Measurements from ENCODE around the gene PHYKPL. TPM values are rescaled to one million over a fixed set of nuclear protein-coding genes. Genes with fewer than 3 reads are reported as not detected.
A peak's percentile ranks its signal among the peaks of the same experiment; 100 is the strongest.

Gene PHYKPL
- total and polyA plus RNA-seq, 2 of the 8 experiments (the other 6 are each of a cell fraction or from before 2014, with no cell fraction given) = 25.1 to 32.1 TPM

DNA sequence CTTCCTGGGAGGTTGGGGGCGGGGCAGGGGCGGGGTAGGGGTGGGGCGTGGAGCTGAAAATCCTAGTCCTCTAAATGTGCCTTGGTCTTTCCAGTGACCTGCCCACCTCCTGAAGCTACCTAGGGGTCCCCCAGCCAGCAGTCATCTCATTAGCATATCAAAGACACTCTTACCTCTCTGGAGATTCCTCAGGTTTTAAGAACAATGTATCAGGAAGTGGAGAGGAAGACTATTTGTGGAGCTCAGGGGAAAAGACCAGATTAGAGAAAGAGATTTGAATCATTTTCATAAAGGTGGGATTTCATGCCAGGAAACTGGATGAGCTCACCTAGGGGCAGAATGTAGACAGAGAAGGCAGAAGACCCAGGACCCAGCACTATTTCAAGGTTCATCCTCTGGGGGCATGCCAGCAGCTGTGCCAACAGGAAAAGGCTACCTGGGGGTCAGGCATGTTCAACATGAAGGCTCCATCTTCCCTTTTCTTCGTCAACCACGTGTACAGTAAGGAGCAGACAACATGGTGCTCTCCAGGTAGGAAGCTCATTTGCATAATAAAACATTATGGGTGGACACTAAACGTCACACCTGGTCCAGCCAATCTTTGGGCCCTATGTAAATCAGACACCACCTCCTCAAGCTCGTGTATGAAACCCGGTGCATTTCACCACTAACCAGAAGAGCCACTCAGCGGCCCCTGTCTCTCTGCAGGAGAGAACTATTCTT, 52.3 kb downstream of the PHYKPL start (continued):
- TF ChIP-seq, protein P1, sequence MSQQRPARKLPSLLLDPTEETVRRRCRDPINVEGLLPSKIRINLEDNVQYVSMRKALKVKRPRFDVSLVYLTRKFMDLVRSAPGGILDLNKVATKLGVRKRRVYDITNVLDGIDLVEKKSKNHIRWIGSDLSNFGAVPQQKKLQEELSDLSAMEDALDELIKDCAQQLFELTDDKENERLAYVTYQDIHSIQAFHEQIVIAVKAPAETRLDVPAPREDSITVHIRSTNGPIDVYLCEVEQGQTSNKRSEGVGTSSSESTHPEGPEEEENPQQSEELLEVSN (IDR thresholded peaks at IDR 0.05) = peak; percentile 55; the same call in 1 of the 2 replicates
- TF ChIP-seq POLR2AphosphoS5 (IDR thresholded peaks at IDR 0.05; ENCODE audit: low read depth, low read length) (peak; percentile 77), KDM4A (IDR thresholded peaks at IDR 0.05; ENCODE audit: low read depth, low read length, severe bottlenecking) (no peak), SIRT6 (IDR thresholded peaks at IDR 0.05; ENCODE audit: low read length) (no peak), TAF7 (optimal IDR thresholded peaks at IDR 0.05; ENCODE audit: borderline replicate concordance, low read depth, low read length) (no peak), HDAC2 (IDR thresholded peaks at IDR 0.05; ENCODE audit: borderline replicate concordance in 1 of 2, low read depth in 2 of 2, low read length in 2 of 2) (peak; percentile 43 to 88; a peak in 2 of 4 replicates), EP300 (IDR thresholded peaks at IDR 0.05; ENCODE audit: borderline replicate concordance in 1 of 2, low read depth in 2 of 2, low read length in 2 of 2) (peak in 1 of 2 experiments; percentile 56; a peak in 1 of 3 replicates), KDM1A (IDR thresholded peaks at IDR 0.05; ENCODE audit: borderline replicate concordance, low read length) (no peak), SP1 (IDR thresholded peaks at IDR 0.05; ENCODE audit: low read depth, low read length) (peak; percentile 43), ASH2L (IDR thresholded peaks at IDR 0.05; ENCODE audit: low read length) (peak; percentile 98), YY1 (IDR thresholded peaks at IDR 0.05; ENCODE audit: low read depth, low read length) (peak; percentile 84), CBX5 (IDR thresholded peaks at IDR 0.05; ENCODE audit: low read depth, low read length) (no peak), TBP (IDR thresholded peaks at IDR 0.05; ENCODE audit: low read depth, low read length) (peak; percentile 79)
- TF ChIP-seq, protein P2, sequence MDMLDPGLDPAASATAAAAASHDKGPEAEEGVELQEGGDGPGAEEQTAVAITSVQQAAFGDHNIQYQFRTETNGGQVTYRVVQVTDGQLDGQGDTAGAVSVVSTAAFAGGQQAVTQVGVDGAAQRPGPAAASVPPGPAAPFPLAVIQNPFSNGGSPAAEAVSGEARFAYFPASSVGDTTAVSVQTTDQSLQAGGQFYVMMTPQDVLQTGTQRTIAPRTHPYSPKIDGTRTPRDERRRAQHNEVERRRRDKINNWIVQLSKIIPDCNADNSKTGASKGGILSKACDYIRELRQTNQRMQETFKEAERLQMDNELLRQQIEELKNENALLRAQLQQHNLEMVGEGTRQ (IDR thresholded peaks at IDR 0.05; ENCODE audit: low read length) = peak; percentile 36; the same call in 1 of the 2 replicates
- TF ChIP-seq, protein P3, sequence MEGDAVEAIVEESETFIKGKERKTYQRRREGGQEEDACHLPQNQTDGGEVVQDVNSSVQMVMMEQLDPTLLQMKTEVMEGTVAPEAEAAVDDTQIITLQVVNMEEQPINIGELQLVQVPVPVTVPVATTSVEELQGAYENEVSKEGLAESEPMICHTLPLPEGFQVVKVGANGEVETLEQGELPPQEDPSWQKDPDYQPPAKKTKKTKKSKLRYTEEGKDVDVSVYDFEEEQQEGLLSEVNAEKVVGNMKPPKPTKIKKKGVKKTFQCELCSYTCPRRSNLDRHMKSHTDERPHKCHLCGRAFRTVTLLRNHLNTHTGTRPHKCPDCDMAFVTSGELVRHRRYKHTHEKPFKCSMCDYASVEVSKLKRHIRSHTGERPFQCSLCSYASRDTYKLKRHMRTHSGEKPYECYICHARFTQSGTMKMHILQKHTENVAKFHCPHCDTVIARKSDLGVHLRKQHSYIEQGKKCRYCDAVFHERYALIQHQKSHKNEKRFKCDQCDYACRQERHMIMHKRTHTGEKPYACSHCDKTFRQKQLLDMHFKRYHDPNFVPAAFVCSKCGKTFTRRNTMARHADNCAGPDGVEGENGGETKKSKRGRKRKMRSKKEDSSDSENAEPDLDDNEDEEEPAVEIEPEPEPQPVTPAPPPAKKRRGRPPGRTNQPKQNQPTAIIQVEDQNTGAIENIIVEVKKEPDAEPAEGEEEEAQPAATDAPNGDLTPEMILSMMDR (IDR thresholded peaks at IDR 0.05; ENCODE audit: control extremely low read depth in 1 of 3, insufficient read depth in 1 of 3, low read depth in 1 of 3, low read length in 3 of 3) = peak in 1 of 3 experiments; percentile 10; a peak in 1 of 4 replicates
